GM19240 (cell line): ENCODE data around the gene SCN1A.
"Not testable (repeated sequence)": the region's sequence is repeated elsewhere in the genome, so short reads cannot be mapped to it uniquely, and the experiment has no call there.

ENCODE experiments used
- DNase-seq: peaks from one replicate; pipeline ENCODE4 v3.0.0; 2011; ENCODE audit warnings: low spot score; ENCODE audit not compliant: insufficient read length

The SCN1A gene

GRCh38 chr2:166127217-166128155 is at the start of gene SCN1A:
SCN1A (minus strand) TSS chr2:166128020; CDS start chr2:166073621, 54,399 bp downstream.
- no peak for DNase-seq

DNA sequence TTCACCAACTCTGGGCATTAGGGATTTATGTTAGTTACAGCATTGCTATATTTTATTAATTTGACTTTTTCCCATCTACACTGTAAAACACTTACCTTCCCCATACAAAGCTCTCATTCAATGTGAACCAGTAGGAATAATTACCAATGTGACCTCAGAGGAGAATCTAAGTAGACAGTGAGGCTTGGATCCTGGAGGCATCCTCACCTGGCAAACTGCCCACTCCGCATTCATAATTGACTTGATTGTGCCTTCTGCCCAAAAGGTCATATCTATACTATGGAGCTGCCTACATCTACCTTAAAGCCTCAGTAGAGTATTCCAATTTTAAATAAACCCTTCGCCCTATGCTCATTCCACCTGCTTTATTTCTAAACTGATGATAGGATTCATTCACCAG is 45.4 kb upstream of the SCN1A start:
- DNase-seq, result no peak

GRCh38 chr2:166171216-166171615 is 43.4 kb upstream of the SCN1A start:
- DNase-seq, result no peak

DNA sequence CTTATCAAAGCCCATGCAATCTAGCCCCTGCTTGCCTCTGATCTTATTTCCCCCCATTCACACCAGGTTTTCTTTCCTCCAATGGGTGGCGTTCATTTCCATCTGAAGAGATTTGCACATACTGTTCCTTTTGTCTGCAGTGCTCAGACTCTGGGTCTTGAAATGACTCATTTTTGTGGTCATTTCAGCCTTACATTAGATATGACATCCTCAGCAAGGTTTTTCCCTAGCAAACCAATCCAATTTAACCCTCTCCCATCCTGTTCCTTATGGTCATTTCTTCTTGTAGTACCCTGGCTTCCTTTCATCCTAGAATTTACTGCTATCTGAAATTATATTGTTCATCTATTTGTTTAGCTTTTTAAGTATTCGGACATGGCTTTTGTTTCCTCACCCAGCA is 42.5 kb upstream of the SCN1A start:
- DNase-seq, result no peak

DNA sequence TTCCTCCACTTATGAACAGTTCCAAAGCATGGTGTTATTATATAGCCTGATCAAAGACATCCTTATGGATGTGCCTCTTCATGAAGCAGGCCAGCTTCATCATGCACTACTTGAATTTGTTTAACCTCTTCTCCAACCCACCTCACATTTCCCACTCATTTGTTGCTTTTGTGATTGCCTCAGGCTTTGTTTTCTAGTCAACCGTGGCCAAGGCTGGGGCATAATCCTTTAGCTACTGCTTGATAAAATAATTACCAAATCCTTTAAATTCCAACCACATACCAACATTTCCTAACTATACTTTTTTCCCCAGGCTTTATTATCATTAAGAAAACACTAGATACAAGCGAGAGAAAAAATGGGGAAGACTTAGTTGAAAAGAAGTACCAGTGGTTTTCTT is 39.6 kb upstream of the SCN1A start:
- no peak for DNase-seq

- DNase-seq, result no peak
These were observed 36.0 kb upstream of the SCN1A start for GRCh38 chr2:166163775-166164174.

DNA sequence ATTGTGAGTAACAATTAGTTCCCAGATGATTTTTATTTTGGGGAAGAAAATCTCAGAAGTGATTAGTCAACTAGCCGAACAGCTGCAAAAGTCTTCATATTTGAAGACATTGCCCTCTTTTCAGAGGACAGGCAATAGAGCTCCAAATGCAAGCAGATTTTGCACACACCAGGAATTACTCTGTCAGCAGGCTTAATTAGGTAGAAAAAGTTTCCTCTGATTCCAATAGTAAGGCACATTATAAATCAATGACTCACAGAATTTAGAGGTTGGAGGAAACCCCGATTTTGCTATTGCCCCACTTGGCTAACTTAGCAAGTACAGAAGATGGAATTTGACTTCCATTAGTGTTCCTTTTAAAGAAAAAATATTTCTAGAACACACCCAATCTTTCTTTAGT is 30.7 kb upstream of the SCN1A start:
- no peak for DNase-seq

GRCh38 chr2:166157578-166157977 is 29.8 kb upstream of the SCN1A start:
- no peak for DNase-seq

DNA sequence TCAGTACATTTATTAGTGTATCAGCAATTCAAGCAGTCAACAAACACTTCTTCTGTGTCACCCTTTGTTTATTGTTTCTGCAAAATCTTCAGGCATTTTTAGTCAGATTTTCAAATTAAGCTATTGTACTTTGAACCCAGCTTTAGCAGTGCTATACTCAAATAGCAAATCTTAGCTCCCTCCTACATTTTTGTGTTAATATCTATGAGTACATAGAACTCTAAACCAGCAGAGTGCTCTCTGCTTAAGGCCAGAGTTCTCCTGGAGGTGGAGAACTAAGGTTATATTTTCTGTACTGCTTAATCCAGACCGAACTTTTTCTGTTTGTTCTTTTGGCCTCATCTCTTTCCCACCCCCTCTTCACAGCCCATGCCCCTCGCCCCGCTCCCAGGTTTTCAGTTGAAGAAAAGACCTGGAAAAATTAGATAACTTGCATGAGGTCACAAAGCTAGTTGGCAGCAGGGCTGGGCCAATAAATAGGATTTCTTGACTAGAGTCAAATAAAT is 29.2 kb upstream of the SCN1A start:
- no peak for DNase-seq

DNA sequence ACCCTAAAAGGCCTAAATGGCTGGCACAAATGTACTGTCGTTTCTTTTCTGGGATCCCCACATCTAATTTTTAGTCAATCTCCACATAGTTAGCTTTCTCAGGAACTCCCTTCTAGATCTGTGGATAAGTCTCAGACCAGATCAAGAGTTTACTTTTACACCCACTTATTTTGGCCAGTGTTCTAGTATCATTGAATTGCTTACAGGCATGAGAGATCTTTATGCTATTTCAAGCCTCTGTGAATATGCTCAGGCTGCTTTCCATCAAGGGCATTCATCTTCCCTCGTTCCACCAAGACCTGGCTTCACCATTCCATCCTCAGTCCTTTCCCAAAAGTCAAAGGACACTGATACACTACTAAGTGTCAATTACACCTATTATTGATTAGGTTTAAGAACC is 27.8 kb upstream of the SCN1A start:
- no peak for DNase-seq

- no peak for DNase-seq
These were observed 27.0 kb upstream of the SCN1A start for GRCh38 chr2:166154685-166155338.

- no peak for DNase-seq
These were observed 24.2 kb upstream of the SCN1A start for GRCh38 chr2:166152064-166152463.

GRCh38 chr2:166148500-166149400 is 20.9 kb upstream of the SCN1A start:
- DNase-seq, result no peak

GRCh38 chr2:166147883-166148282 is 20.1 kb upstream of the SCN1A start:
- no peak for DNase-seq

- DNase-seq, result no peak
These were observed 16.3 kb upstream of the SCN1A start for GRCh38 chr2:166144071-166144470.

- no peak for DNase-seq
These were observed 13.1 kb upstream of the SCN1A start for GRCh38 chr2:166140932-166141331.

DNA sequence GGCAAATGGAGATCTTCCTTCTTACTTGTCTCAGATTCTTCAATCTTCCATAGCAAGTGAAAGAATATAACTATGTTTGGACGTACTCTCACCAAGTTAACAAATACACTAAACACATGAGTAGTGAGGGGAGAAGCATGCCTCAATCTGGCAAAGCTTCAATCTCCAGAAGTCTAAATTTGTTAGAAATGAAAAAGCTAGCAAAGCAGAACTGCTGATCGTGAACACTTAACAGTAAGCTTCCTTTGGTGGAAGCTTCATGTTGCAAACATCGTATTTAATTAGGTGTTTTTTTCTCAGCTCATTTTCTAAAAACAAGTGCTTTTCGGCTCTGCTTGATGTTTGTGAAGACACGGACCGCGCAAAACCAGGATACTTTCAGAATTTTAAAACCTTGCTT is 12.7 kb upstream of the SCN1A start:
- DNase-seq, result no peak

DNA sequence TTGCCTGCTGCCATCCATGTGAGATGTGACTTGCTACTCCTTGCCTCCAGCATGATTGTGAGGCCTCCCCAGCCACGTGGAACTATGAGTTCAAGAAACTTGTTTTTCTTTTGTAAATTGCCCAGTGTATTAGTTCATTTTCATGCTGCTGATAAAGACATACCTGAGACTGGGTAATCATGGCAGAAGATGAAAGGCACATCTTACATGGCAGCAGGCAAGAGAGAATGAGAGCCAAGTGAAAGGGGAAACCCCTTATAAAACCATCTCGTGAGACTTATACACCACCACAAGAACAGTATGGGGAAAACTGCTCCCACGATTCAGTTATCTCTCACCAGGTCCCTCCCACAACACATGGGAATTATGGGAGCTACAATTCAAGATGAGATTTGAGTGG is 11.7 kb upstream of the SCN1A start:
- DNase-seq, result not testable (repeated sequence)

DNA sequence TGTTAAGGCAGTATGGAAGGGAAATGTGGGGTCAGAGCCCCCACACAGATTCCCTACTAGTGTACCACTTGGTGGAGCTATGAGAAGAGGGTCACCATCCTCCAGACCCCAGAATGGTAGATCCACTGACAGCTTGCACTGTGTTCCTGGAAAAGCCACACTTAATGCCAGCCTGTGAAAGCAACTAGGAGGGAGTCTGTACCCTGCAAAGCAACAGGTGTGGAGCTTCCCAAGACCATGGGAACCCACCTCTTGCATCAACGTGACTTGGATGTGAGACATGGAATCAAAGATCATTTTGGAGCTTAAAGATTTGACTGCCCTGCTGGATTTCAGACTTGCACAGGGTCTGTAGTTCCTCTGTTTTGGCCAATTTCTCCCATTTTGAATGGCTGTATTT is 10.8 kb upstream of the SCN1A start:
- DNase-seq, result no peak

GRCh38 chr2:166138144-166138543 is 10.3 kb upstream of the SCN1A start:
- no peak for DNase-seq

GRCh38 chr2:166137331-166137730 is 9.5 kb upstream of the SCN1A start:
- no peak for DNase-seq
